HG02970 (cell line): ENCODE data around the gene SLC35E1.

ENCODE experiments used
- ATAC-seq: cut with Tn5 transposase; IDR thresholded peaks from one replicate; pipeline ENCODE4 v1.9.1; 2021; ENCODE audit warnings: mild to moderate bottlenecking, moderate library complexity, moderate number of reproducible peaks; ENCODE audit not compliant: unreplicated experiment, low FRiP score

Gene SLC35E1

GRCh38 chr19:16599655-16600346 lies 27.6 kb upstream of the SLC35E1 start:
- ATAC-seq = no peak

- no peak for ATAC-seq
Observed at GRCh38 chr19:16598848-16599247, 26.6 kb upstream of the SLC35E1 start.

- ATAC-seq = no peak
Observed at GRCh38 chr19:16596399-16596798, 24.2 kb upstream of the SLC35E1 start.

- ATAC-seq = no peak
Observed at GRCh38 chr19:16595097-16595496, 22.9 kb upstream of the SLC35E1 start.

- ATAC-seq = no peak
Observed at GRCh38 chr19:16594681-16595091, 22.5 kb upstream of the SLC35E1 start.

GRCh38 chr19:16594131-16594586 lies 21.9 kb upstream of the SLC35E1 start:
- no peak for ATAC-seq

GRCh38 chr19:16593181-16593580 lies 21.0 kb upstream of the SLC35E1 start:
- no peak for ATAC-seq

- no peak for ATAC-seq
Observed at GRCh38 chr19:16591803-16592556, 19.8 kb upstream of the SLC35E1 start.

GRCh38 chr19:16590876-16591802 lies 18.9 kb upstream of the SLC35E1 start:
- ATAC-seq = no peak

- no peak for ATAC-seq
Observed at GRCh38 chr19:16589917-16590316, 17.7 kb upstream of the SLC35E1 start.

GRCh38 chr19:16588824-16589577 lies 16.8 kb upstream of the SLC35E1 start:
- peak; percentile 13 for ATAC-seq

- peak; percentile 28 for ATAC-seq
Observed at GRCh38 chr19:16587833-16588823, 15.9 kb upstream of the SLC35E1 start.

- no peak for ATAC-seq
Observed at GRCh38 chr19:16586991-16587832, 15.0 kb upstream of the SLC35E1 start.

GRCh38 chr19:16586477-16586871 lies 14.3 kb upstream of the SLC35E1 start:
- no peak for ATAC-seq

- ATAC-seq = peak; percentile 29
Observed at GRCh38 chr19:16585808-16586476, 13.7 kb upstream of the SLC35E1 start.

GRCh38 chr19:16585094-16585801 lies 13.0 kb upstream of the SLC35E1 start:
- no peak for ATAC-seq
